Activated CD4-positive, alpha-beta T cell treated with anti-CD3 and anti-CD28 coated beads, Interleukin-2, amount 10 ng/mL, durations not matched to agents 7 days and 5 days (primary cell): Measurements from ENCODE around the gene NAV2. TPM values are rescaled to one million over a fixed set of nuclear protein-coding genes. Genes with fewer than 3 reads are reported as not detected.
"Not testable (repeated sequence)": the region's sequence is repeated elsewhere in the genome, so short reads cannot be mapped to it uniquely, and the experiment has no call there.

Experiments used
- CTCF ChIA-PET: fragments of 350-600 bp; sonication (Branson Sonifier 250); formaldehyde crosslinking; loops from one replicate; lab custom pipeline; 2021; ENCODE audit warnings: antibody characterized with exemption; lab: Charles Lee
- POLR2A ChIA-PET: fragments of 350-600 bp; sonication (Branson Sonifier 250); formaldehyde crosslinking; loops from one replicate; lab custom pipeline; 2021; ENCODE audit warnings: antibody characterized with exemption; lab: Charles Lee
- DNase-seq: peaks from one replicate; pipeline ENCODE4 v3.0.0-alpha.2; 2020
- H3K27ac Mint-ChIP-seq: one replicate; pipeline ENCODE4 v1.8.0; 2021; ENCODE audit warnings: mild to moderate bottlenecking, moderate library complexity, mixed read lengths
- H3K27me3 Mint-ChIP-seq: one replicate; pipeline ENCODE4 v1.8.0; 2021; ENCODE audit warnings: mixed read lengths
- H3K36me3 Mint-ChIP-seq: one replicate; pipeline ENCODE4 v1.8.0; 2021; ENCODE audit warnings: low read depth, mixed read lengths
- H3K4me1 Mint-ChIP-seq: one replicate; pipeline ENCODE4 v1.8.0; 2021; ENCODE audit warnings: mixed read lengths
- H3K4me3 Mint-ChIP-seq: one replicate; pipeline ENCODE4 v1.8.0; 2021; ENCODE audit warnings: mild to moderate bottlenecking, moderate library complexity, mixed read lengths
- H3K9me3 Mint-ChIP-seq: one replicate; pipeline ENCODE4 v1.8.0; 2021; ENCODE audit warnings: mixed read lengths
- total RNA-seq, 2 experiments: library from RNA; stranded (reverse); gene quantifications; one replicate each; pipeline ENCODE4 v1.2.3, GENCODE V29; 2021

NAV2 gene
- total RNA-seq, 2 experiments from 2014 or later, result 0.29 to 1.1 TPM

DNA sequence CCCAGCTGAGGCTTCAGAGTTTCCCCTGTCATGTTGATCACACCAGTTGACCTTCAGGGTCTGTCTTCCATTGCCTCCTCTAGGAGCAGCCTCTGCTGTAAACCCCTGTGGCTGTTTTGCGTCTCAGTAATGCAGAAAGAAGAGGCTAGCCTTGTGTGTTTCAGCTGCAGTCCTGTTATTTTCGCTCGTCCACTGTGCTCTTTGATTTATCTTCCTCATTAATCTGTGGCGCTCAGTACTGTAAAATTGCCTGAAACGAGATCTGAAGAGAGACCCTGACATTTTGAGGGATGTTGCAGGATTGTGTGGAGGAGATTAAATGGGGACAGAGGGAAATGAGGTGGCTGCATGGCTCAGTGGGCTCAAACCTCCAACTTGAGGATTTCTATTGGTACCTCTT lies 283.9 kb downstream of the NAV2 start:
- H3K9me3 Mint-ChIP-seq, result no peaks in the 10 kb centered on the region
- no peaks in the 10 kb centered on the region for H3K27me3 Mint-ChIP-seq
- ChIA-PET POLR2A (no interaction called here), CTCF (interaction anchor here (1.5 to 1.7 kb wide), 2 partner anchors 19 to 32 kb away, joined by 3 read pairs; no protein-coding TSS in a partner anchor)
- H3K27ac Mint-ChIP-seq, result no peak overlapping the region
- no peaks in the 10 kb centered on the region for H3K36me3 Mint-ChIP-seq
- DNase-seq, result no peak
- H3K4me3 Mint-ChIP-seq, result no peak overlapping the region
- H3K4me1 Mint-ChIP-seq, result no peaks in the 10 kb centered on the region

DNA sequence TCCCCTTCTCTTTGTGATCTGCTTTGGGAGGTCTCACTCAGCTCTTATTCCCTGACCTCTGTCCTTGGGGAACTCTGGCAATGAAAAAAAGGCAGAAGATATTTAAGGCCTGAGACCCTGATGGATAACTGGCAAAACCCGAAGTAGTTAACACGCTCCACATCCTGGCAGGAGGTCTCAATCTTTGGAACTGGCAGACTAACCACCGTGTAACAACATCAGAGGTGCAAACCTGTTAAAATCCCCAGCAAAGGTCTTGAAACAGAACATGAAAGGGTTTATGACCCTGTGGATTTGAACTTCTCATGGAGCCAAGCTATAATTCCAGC lies 287.3 kb downstream of the NAV2 start:
- Mint-ChIP-seq H3K4me3 (no peak overlapping the region), H3K4me1 (no peaks in the 10 kb centered on the region), H3K27ac (no peak overlapping the region), H3K36me3 (no peaks in the 10 kb centered on the region), H3K9me3 (no peaks in the 10 kb centered on the region), H3K27me3 (no peaks in the 10 kb centered on the region)
- DNase-seq, result no peak
- CTCF ChIA-PET, result no interaction called here
- POLR2A ChIA-PET, result no interaction called here

DNA sequence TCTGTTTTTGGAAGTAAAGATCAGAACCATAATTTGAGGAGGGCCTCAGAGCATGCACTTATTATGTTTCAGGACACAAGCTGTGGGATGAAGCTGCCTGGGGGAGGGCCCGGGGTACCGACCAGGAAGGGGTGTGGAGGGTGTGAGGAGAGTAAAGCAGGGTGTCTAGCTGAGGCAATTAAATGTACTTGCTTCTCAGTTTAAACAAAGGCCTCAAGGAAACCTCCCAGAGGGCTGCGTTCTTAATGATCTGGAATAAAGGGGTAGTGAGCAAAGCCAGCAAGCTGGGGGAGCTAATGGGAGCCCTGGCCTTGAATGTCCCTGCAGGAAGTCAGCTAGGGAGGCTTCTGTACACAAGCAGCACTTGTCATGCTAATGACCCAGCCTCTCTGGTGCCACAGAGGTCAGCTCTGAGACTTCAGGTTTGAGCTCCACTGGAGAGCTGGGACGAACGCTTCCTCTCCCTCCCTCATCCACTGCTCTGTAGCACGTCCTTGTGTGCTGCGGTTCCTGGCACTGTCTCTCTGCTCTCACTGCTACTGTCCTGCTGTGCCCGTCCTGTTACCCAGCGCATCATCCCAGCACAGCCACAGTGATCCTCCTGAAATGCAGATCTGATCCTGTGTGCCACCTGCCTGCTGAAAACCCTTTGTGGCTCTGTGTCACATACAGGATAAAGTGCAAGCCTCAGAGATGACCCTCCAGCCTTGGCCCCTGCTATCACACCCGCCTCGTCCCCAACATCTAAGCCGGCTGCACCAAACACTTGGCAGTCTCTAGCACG lies 287.9 kb downstream of the NAV2 start:
- ChIA-PET POLR2A (no interaction called here), CTCF (no interaction called here)
- Mint-ChIP-seq H3K27me3 (no peaks in the 10 kb centered on the region), H3K27ac (no peak overlapping the region), H3K36me3 (no peaks in the 10 kb centered on the region), H3K9me3 (no peaks in the 10 kb centered on the region), H3K4me3 (no peak overlapping the region), H3K4me1 (no peaks in the 10 kb centered on the region)
- no peak for DNase-seq

GRCh38 chr11:20002312-20003216 lies 289.9 kb downstream of the NAV2 start:
- CTCF ChIA-PET, result no interaction called here
- Mint-ChIP-seq H3K9me3 (no peaks in the 10 kb centered on the region), H3K4me3 (no peak overlapping the region)

DNA sequence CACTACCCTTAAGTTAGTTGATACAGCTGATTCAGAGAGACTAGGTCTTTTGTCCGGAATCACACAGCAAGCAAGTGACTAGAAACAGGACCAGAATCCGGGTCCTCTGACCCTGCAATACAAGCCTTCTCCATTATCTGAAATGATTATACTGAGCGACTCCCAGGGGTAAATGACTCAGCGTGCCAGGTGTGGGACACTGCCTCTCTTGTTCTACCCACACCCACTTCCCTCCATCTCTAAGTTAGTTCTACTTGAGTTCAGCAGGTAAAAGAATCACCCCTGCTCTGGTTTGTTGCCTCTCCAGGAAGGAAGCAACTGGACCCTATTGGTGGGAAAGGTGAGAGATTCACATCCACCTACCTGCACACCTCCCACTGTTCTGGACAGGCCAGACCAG lies 290.7 kb downstream of the NAV2 start:
- no peak overlapping the region for H3K4me3 Mint-ChIP-seq
- no peak overlapping the region for H3K27ac Mint-ChIP-seq
- H3K9me3 Mint-ChIP-seq, result no peaks in the 10 kb centered on the region
- H3K4me1 Mint-ChIP-seq, result no peaks in the 10 kb centered on the region
- no peaks in the 10 kb centered on the region for H3K36me3 Mint-ChIP-seq
- POLR2A ChIA-PET, result no interaction called here
- no peaks in the 10 kb centered on the region for H3K27me3 Mint-ChIP-seq
- no peak for DNase-seq
- CTCF ChIA-PET, result no interaction called here

More at GRCh38 chr11:20002312-20003216, 289.9 kb downstream of the NAV2 start:
- Mint-ChIP-seq H3K27ac (no peak overlapping the region), H3K27me3 (no peaks in the 10 kb centered on the region), H3K4me1 (no peaks in the 10 kb centered on the region), H3K36me3 (no peaks in the 10 kb centered on the region)
- POLR2A ChIA-PET, result interaction anchor here (0.5 kb wide), 1 partner anchor 10 kb away, joined by 3 read pairs; no protein-coding TSS in a partner anchor
- no peak for DNase-seq

DNA sequence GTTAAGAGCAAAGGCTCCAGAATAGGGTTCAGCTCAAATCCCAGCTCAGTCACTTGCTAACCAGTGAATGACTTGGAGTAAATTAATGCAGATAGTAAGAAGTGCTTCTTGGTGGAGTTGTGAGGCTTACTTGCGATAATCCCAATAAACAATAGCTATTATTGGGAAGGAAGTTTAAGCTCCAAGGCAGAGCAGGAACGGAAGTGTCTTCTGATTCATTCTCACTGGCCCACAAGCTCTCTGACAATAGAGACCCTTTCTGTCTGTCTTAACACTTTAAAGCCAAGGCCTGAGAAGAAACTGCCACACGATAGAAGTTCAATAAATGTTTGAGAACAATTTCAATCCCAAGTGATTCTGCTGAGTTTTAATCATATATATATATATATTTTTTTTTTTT lies 292.2 kb downstream of the NAV2 start:
- no peaks in the 10 kb centered on the region for H3K4me1 Mint-ChIP-seq
- ChIA-PET POLR2A (no interaction called here), CTCF (no interaction called here)
- no peak for DNase-seq
- no peak overlapping the region for H3K4me3 Mint-ChIP-seq
- H3K36me3 Mint-ChIP-seq, result no peaks in the 10 kb centered on the region
- H3K27ac Mint-ChIP-seq, result no peak overlapping the region
- no peaks in the 10 kb centered on the region for H3K27me3 Mint-ChIP-seq
- H3K9me3 Mint-ChIP-seq, result no peaks in the 10 kb centered on the region

GRCh38 chr11:20005747-20006146 lies 293.1 kb downstream of the NAV2 start:
- CTCF ChIA-PET, result no interaction called here
- POLR2A ChIA-PET, result no interaction called here
- DNase-seq, result no peak
- no peaks in the 10 kb centered on the region for H3K9me3 Mint-ChIP-seq
- no peaks in the 10 kb centered on the region for H3K36me3 Mint-ChIP-seq
- no peak overlapping the region for H3K4me3 Mint-ChIP-seq
- H3K27me3 Mint-ChIP-seq, result no peaks in the 10 kb centered on the region
- no peaks in the 10 kb centered on the region for H3K4me1 Mint-ChIP-seq
- no peak overlapping the region for H3K27ac Mint-ChIP-seq

- H3K27me3 Mint-ChIP-seq, POLR2A ChIA-PET, H3K4me3 Mint-ChIP-seq, H3K36me3 Mint-ChIP-seq, H3K27ac Mint-ChIP-seq, H3K4me1 Mint-ChIP-seq, H3K9me3 Mint-ChIP-seq, DNase-seq: not testable (repeated sequence)
- CTCF ChIA-PET, result interaction anchor here (0.6 kb wide), 1 partner anchor 1891 kb away, joined by 3 read pairs; no protein-coding TSS in a partner anchor
Observed at GRCh38 chr11:20006618-20007017, 294.0 kb downstream of the NAV2 start.

DNA sequence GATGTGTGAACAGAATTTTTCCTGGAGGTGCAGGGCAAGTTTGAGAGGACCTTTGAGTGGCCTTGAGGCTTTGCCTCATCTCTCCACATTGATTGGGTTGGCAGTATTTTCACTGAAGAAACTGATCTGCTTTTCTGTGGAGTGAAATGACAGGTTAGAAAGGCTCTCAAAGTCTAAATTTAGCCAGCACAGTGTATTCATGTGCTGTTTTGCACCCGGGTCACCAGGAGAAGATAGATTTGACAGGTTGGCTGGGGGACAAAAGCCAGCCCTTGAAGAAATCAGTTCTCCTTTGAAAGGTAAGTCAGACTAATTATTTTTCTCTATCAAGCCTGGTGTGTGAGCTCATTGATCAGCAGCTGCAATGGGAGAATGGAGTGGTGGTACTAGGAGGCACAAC lies 294.7 kb downstream of the NAV2 start:
- H3K36me3 Mint-ChIP-seq, result no peaks in the 10 kb centered on the region
- no peak for DNase-seq
- ChIA-PET CTCF (no interaction called here), POLR2A (no interaction called here)
- no peak overlapping the region for H3K4me3 Mint-ChIP-seq
- H3K27ac Mint-ChIP-seq, result no peak overlapping the region
- no peaks in the 10 kb centered on the region for H3K9me3 Mint-ChIP-seq
- no peaks in the 10 kb centered on the region for H3K4me1 Mint-ChIP-seq
- H3K27me3 Mint-ChIP-seq, result no peaks in the 10 kb centered on the region

DNA sequence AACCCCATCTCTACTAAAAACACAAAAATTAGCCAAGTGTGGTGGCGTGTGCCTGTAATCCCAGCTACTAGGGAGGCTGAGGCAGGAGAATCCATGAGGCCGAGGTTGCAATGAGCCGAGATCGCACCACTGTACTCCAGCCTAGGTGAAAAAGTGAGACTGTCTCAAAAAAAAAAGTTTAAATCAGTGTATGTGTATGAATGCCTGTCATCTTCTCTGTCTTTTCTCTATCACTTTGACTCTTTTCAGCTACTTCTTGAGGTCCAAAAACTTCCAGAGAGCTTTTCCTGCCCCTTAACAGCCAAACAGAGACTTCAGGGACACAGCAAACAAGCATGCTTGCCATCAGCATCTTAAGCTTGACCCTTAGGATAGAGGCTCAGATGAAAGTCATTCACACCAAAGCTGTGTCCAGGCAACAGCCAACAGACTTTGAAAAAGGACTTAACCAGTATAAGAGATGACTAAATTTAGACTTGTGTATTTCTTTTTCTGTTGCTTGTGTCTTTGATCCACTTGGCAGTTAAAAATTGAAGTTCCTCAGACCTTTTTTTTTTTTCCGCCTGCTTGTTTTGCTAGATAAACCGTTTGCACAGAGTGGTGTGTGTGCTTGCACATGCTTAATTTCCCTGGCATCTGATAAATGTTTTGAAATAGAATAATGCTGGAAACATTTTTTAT lies 295.7 kb downstream of the NAV2 start:
- Mint-ChIP-seq H3K27me3 (peaks cover under 1% of the 10 kb centered on the region), H3K9me3 (no peaks in the 10 kb centered on the region), H3K36me3 (no peaks in the 10 kb centered on the region), H3K4me1 (no peaks in the 10 kb centered on the region), H3K4me3 (no peak overlapping the region), H3K27ac (no peak overlapping the region)
- DNase-seq, result no peak
- POLR2A ChIA-PET, result no interaction called here
- CTCF ChIA-PET, result interaction anchor here (1.4 kb wide), 1 partner anchor 14 kb away, joined by 4 read pairs; no protein-coding TSS in a partner anchor

DNA sequence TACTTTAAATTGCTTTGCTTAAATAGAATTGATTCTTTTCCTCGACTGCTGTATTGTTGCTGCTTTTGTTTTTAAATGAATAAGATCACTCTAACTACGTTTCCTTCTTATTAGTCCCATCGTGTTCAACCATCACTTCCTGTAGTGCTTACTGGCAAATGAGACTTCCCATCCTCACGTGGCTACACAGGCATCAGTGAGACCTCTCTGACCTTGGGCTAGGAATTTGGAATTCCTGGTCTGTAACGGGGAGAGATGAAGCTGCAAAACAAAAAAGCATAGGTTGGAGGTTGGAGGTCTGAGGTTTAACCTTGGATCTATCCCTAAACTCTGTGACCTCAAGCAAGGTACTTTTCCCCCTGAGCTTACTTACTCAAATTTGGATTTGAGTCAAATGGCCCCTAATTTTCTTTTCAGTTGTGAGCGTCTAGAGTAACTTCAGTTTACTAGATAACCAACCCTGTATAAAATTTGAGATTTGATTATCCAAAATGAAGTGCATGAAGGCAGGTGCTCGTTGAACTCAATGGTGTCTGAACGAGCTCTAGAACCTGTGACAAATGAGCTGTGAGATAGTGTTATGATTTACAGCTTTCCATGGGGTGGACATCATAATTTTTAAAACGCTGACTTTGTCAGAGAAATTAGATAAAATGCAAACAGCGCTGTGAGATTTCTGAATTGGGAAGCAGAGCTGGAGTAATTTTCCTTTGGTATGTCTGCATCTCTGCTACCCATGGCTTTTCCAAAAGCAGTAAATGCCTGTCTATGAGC lies 296.4 kb downstream of the NAV2 start:
- no peak for DNase-seq
- POLR2A ChIA-PET, result no interaction called here
- Mint-ChIP-seq H3K4me3 (no peak overlapping the region), H3K4me1 (no peaks in the 10 kb centered on the region), H3K36me3 (no peaks in the 10 kb centered on the region), H3K27me3 (peaks cover 6% of the 10 kb centered on the region), H3K27ac (no peak overlapping the region), H3K9me3 (no peaks in the 10 kb centered on the region)
- CTCF ChIA-PET, result interaction anchor here (1.4 kb wide), 1 partner anchor 13 kb away, joined by 4 read pairs; no protein-coding TSS in a partner anchor

DNA sequence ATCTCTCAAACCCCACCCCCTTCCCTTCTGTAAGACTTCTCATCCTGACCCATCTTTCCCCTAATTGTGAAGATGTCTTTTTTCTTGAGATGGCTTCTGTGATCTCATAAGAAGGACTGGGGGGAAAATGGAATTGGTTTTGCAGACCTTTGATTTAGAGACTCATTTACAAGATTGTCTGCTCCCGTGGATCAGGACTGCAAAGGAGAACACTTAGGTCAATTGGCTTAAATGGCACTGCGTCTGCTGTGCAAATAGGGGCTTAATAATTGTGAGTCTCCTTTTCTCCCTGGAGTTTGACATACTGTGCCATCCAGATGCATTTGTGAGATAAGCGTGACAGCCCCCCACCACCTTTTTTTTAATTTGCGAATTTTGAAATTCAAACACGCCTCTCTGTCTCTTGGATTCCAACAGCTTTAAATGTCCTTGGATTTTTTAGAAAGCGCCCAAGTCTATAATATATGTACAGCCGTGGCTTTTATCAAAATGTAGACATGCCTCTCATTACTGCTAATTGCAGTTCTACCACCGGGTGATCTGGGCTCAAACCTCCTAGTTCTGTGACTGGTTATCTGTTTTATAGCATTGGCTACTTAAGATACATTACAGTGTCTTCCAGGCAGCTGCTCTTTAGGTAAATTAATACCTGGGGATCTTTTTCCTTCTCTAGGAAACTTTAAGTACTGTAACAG lies 297.7 kb downstream of the NAV2 start:
- H3K27me3 Mint-ChIP-seq, result peaks cover 8% of the 10 kb centered on the region
- H3K4me1 Mint-ChIP-seq, result no peaks in the 10 kb centered on the region
- H3K27ac Mint-ChIP-seq, result no peak overlapping the region
- H3K4me3 Mint-ChIP-seq, result no peak overlapping the region
- ChIA-PET CTCF (no interaction called here), POLR2A (no interaction called here)
- no peaks in the 10 kb centered on the region for H3K36me3 Mint-ChIP-seq
- no peak for DNase-seq
- H3K9me3 Mint-ChIP-seq, result no peaks in the 10 kb centered on the region
